Psoas muscle (tissue), 8 donors: ENCODE results near the gene TBC1D2B. TPM values are rescaled to one million over a fixed set of nuclear protein-coding genes. Genes with fewer than 3 reads are reported as not detected.

ENCODE experiments used
- ATAC-seq, 4 donors: fragments of 200-7000 bp; cut with Tn5 transposase; one replicate each; pipeline ENCODE4 v1.9.1; 2020; ENCODE audit warnings: moderate library complexity in 3 of 4, mild to moderate bottlenecking in 2 of 4
- DNase-seq, 2 donors: peaks; one replicate each; pipeline ENCODE4 v3.0.0-alpha.2; 2020
- H3K27ac ChIP-seq: fragments of 200-600 bp; one replicate; pipeline ENCODE4 v1.8.0; 2022
- H3K27me3 ChIP-seq, 3 donors: fragments of 200-600 bp in 1 of 3; one replicate each; pipeline versions ENCODE4 v1.6.1 to v1.8.0; 2013 to 2022; ENCODE audit warnings: low read length in 2 of 3, mild to moderate bottlenecking in 2 of 3, moderate library complexity in 1 of 3; ENCODE audit not compliant: insufficient read depth in 3 of 3
- H3K36me3 ChIP-seq, 2 donors: fragments of 200-600 bp in 1 of 2; one replicate each; pipeline versions ENCODE4 v1.6.1 to v1.8.0; 2013 to 2022; ENCODE audit warnings: low read depth in 1 of 2, mild to moderate bottlenecking in 1 of 2, moderate library complexity in 1 of 2; ENCODE audit not compliant: insufficient read depth in 1 of 2
- H3K4me1 ChIP-seq: fragments of 200-600 bp; one replicate; pipeline ENCODE4 v1.8.0; 2022
- H3K4me3 ChIP-seq: fragments of 200-600 bp; one replicate; pipeline ENCODE4 v1.8.0; 2022; ENCODE audit warnings: mild to moderate bottlenecking
- H3K9me3 ChIP-seq: fragments of 200-600 bp; one replicate; pipeline ENCODE4 v1.8.0; 2022
- CTCF ChIP-seq: fragments of 200-600 bp; IDR thresholded peaks from one replicate; pipeline ENCODE4 v1.8.0; 2022; ENCODE audit warnings: antibody characterized with exemption
- WGBS, 3 donors: extraction: QIAGEN DNeasy Blood & Tissue Kit; methylation state at CpG; one replicate each; pipeline versions ENCODE4 v1.1.6 to v1.1.7; 2013; 5-methylcytosine and 5-hydroxymethylcytosine counted together
- intact Hi-C, 2 donors: fragments of 100-400 bp; cut with DNase I; formaldehyde crosslinking; loops; one replicate each; pipeline versions ENCODE4 v1.11.0 to v1.14.2; 2022
- polyA plus RNA-seq, 3 donors: library from polyadenylated mRNA; stranded (reverse); fragments of 200-250 nt; gene quantifications; one replicate each; pipeline ENCODE4 v1.2.3, GENCODE V29; 2013
- total RNA-seq, 4 donors: library from RNA; stranded (reverse); fragmentation: NEBNext Ultra II Directional in 2 of 4; extraction: Animal tissue kit (Norgen Biotek cat#: 25700) in 2 of 4; gene quantifications; one replicate each; pipeline versions ENCODE4 v1.2.1 to v1.2.4, GENCODE V29; 2021 to 2023
- donor health status: healthy with polysubstance abuse.
- donor health status: DM: no; HTN: no; CAD: no; lungs with moderate emphysema.
- donor health status: Bipolar disorder and iron deficiency.
- donor health status: healthy.
- donor health status: DM: yes; HTN: yes; CAD: no.
- donor health status: DM: no; HTN: no; CAD: no.
- donor health status: DM: no; HTN: no; CAD: no.
- donor health status: DM: yes; HTN: yes; CAD: no.

TBC1D2B gene
- total and polyA plus RNA-seq, 7 donors: 2.8 to 11.8 (median 6.8) TPM

DNA sequence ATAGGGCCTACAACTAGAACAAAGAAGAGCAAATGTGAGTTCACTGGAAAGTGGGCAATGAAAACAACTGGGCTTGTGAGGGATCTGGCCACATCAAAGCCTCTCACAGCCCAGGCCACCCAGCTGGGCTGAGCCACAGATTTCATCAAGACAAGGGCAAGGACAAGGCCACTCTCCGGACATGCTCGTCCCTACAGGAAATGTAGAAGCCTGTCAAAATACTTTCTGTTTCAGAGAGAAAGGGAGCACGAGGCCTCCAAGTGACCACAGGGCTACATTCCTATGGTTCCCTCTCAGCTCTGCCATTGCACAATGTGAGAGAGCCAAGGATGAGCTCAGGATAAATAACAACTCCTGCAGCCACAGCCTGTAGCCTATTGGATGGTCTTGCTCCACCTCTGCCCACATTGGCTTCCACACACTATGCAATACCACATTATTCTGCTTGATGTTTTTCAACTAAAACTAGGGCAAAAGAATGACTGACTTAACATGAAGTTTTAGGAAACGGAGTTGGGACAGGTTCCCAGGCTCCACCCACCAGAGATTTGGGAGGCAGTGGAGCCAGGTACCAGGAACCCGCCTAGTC, 12.1 kb downstream of the TBC1D2B start:
- H3K27me3 ChIP-seq: no peaks in the 10 kb centered on the region
- 45 to 63% (median 50%) methylated on average over 5 of the region's 5 CpGs for WGBS, 3 donors
- no peaks in the 10 kb centered on the region for H3K36me3 ChIP-seq
- no peak for TF ChIP-seq CTCF
- ATAC-seq (peak; percentile 88 to 91 (median 90)), DNase-seq (peak; percentile 71 to 81)
- intact Hi-C loops: loop anchor here in 1 of 2 donors (5.0 kb wide), 1 partner anchor 43 kb away; no protein-coding TSS in a partner anchor
- H3K4me3 ChIP-seq: no peak overlapping the region
- H3K4me1 ChIP-seq: peaks cover 73% of the 10 kb centered on the region
- H3K27ac ChIP-seq: peak overlapping the region; percentile 81
- H3K9me3 ChIP-seq: no peaks in the 10 kb centered on the region

DNA sequence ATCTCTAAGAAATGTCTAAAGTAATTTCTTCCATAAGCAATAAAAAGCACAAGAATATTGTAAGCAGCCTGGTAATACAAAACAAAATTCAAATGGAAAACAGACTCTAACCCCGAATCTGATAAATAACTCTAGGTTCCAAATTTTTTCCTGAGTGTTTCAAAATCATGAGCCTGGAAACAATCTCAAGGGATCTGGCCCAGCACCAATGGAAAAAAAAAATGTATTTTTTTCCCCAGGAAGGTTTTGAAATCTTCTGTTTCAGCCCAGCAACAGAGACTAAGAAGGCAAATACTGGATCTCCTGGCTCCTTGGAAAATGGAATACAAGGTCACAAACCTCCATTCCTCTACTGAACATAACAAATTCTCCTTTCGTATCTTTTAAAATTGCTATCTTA, 13.0 kb downstream of the TBC1D2B start:
- no peak for TF ChIP-seq CTCF
- 52 to 74% (median 55%) methylated on average over 2 of the region's 2 CpGs for WGBS, 3 donors
- DNase-seq: no peak
- H3K27ac ChIP-seq: peak overlapping the region; percentile 81
- H3K36me3 ChIP-seq: no peaks in the 10 kb centered on the region
- no peak overlapping the region for H3K4me3 ChIP-seq
- intact Hi-C loops: no loop called here
- no peaks in the 10 kb centered on the region for H3K9me3 ChIP-seq
- no peaks in the 10 kb centered on the region for H3K27me3 ChIP-seq
- H3K4me1 ChIP-seq: peaks cover 65% of the 10 kb centered on the region
- ATAC-seq: peak in 1 of 4 donors; percentile 27

GRCh38 chr15:78063970-78064385, 13.5 kb downstream of the TBC1D2B start:
- 75 to 84% (median 79%) methylated on average over 5 of the region's 5 CpGs for WGBS, 3 donors
- intact Hi-C loops: no loop called here
- H3K4me3 ChIP-seq: no peak overlapping the region
- peak overlapping the region; percentile 81 for H3K27ac ChIP-seq
- ATAC-seq (no peak), DNase-seq (no peak)
- no peaks in the 10 kb centered on the region for H3K9me3 ChIP-seq
- H3K27me3 ChIP-seq: no peaks in the 10 kb centered on the region
- TF ChIP-seq CTCF: no peak
- peaks cover 64% of the 10 kb centered on the region for H3K4me1 ChIP-seq
- no peaks in the 10 kb centered on the region for H3K36me3 ChIP-seq

GRCh38 chr15:78063217-78063616, 14.3 kb downstream of the TBC1D2B start:
- intact Hi-C loops: no loop called here
- TF ChIP-seq CTCF: no peak
- no peaks in the 10 kb centered on the region for H3K27me3 ChIP-seq
- no peaks in the 10 kb centered on the region for H3K36me3 ChIP-seq
- peak overlapping the region; percentile 81 for H3K27ac ChIP-seq
- H3K4me1 ChIP-seq: peaks cover 63% of the 10 kb centered on the region
- H3K4me3 ChIP-seq: no peak overlapping the region
- DNase-seq (no peak), ATAC-seq (no peak)
- no peaks in the 10 kb centered on the region for H3K9me3 ChIP-seq

DNA sequence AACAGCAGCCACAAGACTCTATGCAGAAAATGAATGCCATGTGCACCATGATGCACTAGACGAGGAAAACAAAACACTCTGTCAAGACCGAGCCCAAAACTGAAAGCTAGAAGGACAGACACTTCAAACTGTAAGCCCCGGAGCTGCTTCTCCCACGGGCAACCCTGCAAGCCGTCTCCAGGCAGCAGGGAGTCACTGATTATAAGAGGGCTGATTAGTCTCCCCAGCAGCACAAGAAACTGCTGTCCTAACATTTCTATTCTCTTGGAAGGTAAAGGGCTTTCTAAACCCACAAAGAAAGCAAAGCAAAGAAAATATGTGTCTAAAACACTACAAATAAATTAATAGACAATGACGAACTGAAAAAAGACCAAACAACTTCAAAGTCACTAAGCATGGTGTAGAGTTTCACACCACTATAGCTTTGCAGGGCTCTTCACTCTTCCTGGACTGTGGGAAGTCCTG, 15.5 kb downstream of the TBC1D2B start:
- 11 to 23% (median 16%) methylated on average over 6 of the region's 6 CpGs for WGBS, 3 donors
- H3K36me3 ChIP-seq: no peaks in the 10 kb centered on the region
- no peak for DNase-seq
- intact Hi-C loops: no loop called here
- no peak for TF ChIP-seq CTCF
- peak in 1 of 4 donors; percentile 17 for ATAC-seq
- H3K27ac ChIP-seq: peak overlapping the region; percentile 60
- no peaks in the 10 kb centered on the region for H3K9me3 ChIP-seq
- H3K4me3 ChIP-seq: peak overlapping the region; percentile 50
- H3K27me3 ChIP-seq: no peaks in the 10 kb centered on the region
- H3K4me1 ChIP-seq: peaks cover 60% of the 10 kb centered on the region
